GM23248 (cell line): ENCODE data around the gene ARMH3. TPM values are rescaled to one million over a fixed set of nuclear protein-coding genes. Genes with fewer than 3 reads are reported as not detected.
A peak's percentile ranks its signal among the peaks of the same experiment; 100 is the strongest.

Experiments
- DNase-seq: peaks from one replicate; pipeline ENCODE4 v3.0.0-alpha.2; 2015
- H2AFZ ChIP-seq: fragments of 200-600 bp; sonication (generic); 2 replicates; pipeline ENCODE4 v1.6.1; 2016; ENCODE audit warnings: antibody characterized with exemption
- H3F3A ChIP-seq: fragments of 200-600 bp; sonication (generic); 2 replicates; pipeline ENCODE4 v1.6.1; 2016; ENCODE audit warnings: mild to moderate bottlenecking, antibody characterized with exemption, mixed run types; ENCODE audit not compliant: insufficient read depth
- H3K27ac ChIP-seq: fragments of 200-600 bp; sonication (generic); 2 replicates; pipeline ENCODE4 v1.5.1; 2016; ENCODE audit warnings: mild to moderate bottlenecking
- H3K27me3 ChIP-seq: fragments of 200-600 bp; sonication (generic); replicated peaks from 2 replicates; pipeline ENCODE4 v1.6.1; 2016; ENCODE audit warnings: mild to moderate bottlenecking; ENCODE audit not compliant: insufficient read depth
- H3K36me3 ChIP-seq: fragments of 200-600 bp; sonication (generic); 2 replicates; pipeline ENCODE4 v1.6.1; 2016; ENCODE audit warnings: low read depth, mild to moderate bottlenecking
- H3K4me1 ChIP-seq: fragments of 200-600 bp; sonication (generic); 2 replicates; pipeline ENCODE4 v1.6.1; 2016; ENCODE audit warnings: mild to moderate bottlenecking; ENCODE audit not compliant: insufficient read depth
- H3K4me2 ChIP-seq: fragments of 200-600 bp; sonication (generic); one replicate; pipeline ENCODE4 v1.6.1; 2016; ENCODE audit warnings: mild to moderate bottlenecking; ENCODE audit not compliant: unreplicated experiment
- H3K4me3 ChIP-seq: fragments of 200-600 bp; sonication (generic); 2 replicates; pipeline ENCODE4 v1.5.1; 2016; ENCODE audit warnings: mild to moderate bottlenecking
- H3K79me2 ChIP-seq: fragments of 200-600 bp; sonication (generic); 2 replicates; pipeline ENCODE4 v1.6.1; 2016; ENCODE audit warnings: mild to moderate bottlenecking; ENCODE audit not compliant: insufficient read depth
- H3K9ac ChIP-seq: fragments of 200-600 bp; sonication (generic); 2 replicates; pipeline ENCODE4 v1.6.1; 2016; ENCODE audit warnings: mild to moderate bottlenecking
- H3K9me2 ChIP-seq: fragments of 200-600 bp; sonication (generic); 2 replicates; pipeline ENCODE4 v1.6.1; 2016; ENCODE audit warnings: mixed run types, mild to moderate bottlenecking, moderate library complexity; ENCODE audit not compliant: insufficient read depth
- H3K9me3 ChIP-seq: fragments of 200-600 bp; sonication (generic); one replicate; pipeline ENCODE4 v1.6.1; 2017; ENCODE audit warnings: low read depth
- H4K20me1 ChIP-seq: fragments of 200-600 bp; sonication (generic); 2 replicates; pipeline ENCODE4 v1.6.0; 2016; ENCODE audit not compliant: insufficient read depth
- EZH2 ChIP-seq: fragments of 200-600 bp; sonication (generic); IDR thresholded peaks from 2 replicates; pipeline ENCODE4 v1.6.1; 2018; ENCODE audit warnings: antibody characterized with exemption, mild to moderate bottlenecking; ENCODE audit not compliant: insufficient read depth, poor library complexity, severe bottlenecking
- EZH2phosphoT487 ChIP-seq: fragments of 200-600 bp; sonication (generic); IDR thresholded peaks from 2 replicates; pipeline ENCODE4 v1.6.1; 2018; ENCODE audit warnings: antibody characterized with exemption, moderate library complexity, mild to moderate bottlenecking, low read depth; ENCODE audit not compliant: insufficient read depth
- WGBS, 2 experiments: methylation state at CpG; one replicate each; pipeline ENCODE4 v1.1.6; 2015 to 2017; ENCODE audit warnings: low lambda C conversion rate in 2 of 2, low coverage in 1 of 2; ENCODE audit errors: missing lambda C conversion rate in 2 of 2; 5-methylcytosine and 5-hydroxymethylcytosine counted together
- in situ Hi-C: fragments of 300-500 bp; cut with MboI; formaldehyde crosslinking; loops from 2 replicates; pipeline ENCODE4 v1.15.0; 2020
- polyA plus RNA-seq: library from polyadenylated mRNA; unstranded; fragments of >200 nt; fragmentation: Nextera tagmentation; extraction: Ambion mirVana; gene quantifications from 2 replicates; pipeline ENCODE4 v1.2.1, GENCODE V29; 2016
- total RNA-seq: library from RNA; depleted of rRNA; stranded (reverse); fragments of >200 nt; shearing (Covaris generic); gene quantifications from 2 replicates; pipeline ENCODE4 v1.2.3, GENCODE V29; 2014

Gene ARMH3
- total and polyA plus RNA-seq, 2 experiments from 2014 or later: 9.0 to 9.5 TPM

- no peaks in the 10 kb centered on the region for H3K9me3 ChIP-seq
- H3K4me2 ChIP-seq: no peak overlapping the region
- no peaks in the 10 kb centered on the region for H3K36me3 ChIP-seq
- no peaks in the 10 kb centered on the region for H3K27me3 ChIP-seq
- WGBS, 2 experiments: 97 to 100% methylated on average over 1 of the region's 1 CpG
- H3K9ac ChIP-seq: no peak overlapping the region
- H4K20me1 ChIP-seq: no peaks in the 10 kb centered on the region
- no peaks in the 10 kb centered on the region for H3K4me1 ChIP-seq
- H3K4me3 ChIP-seq: no peak overlapping the region
- no peak overlapping the region for H3K27ac ChIP-seq
- TF ChIP-seq EZH2 (no peak), EZH2phosphoT487 (no peak)
- DNase-seq: no peak
- H3K9me2 ChIP-seq: no peaks in the 10 kb centered on the region
- no peak overlapping the region for H2AFZ ChIP-seq
- peaks cover 6% of the 10 kb centered on the region; the same call in 1 of the 2 replicates for H3K79me2 ChIP-seq
- in situ Hi-C loops: loop anchor here (10.0 kb wide), 1 partner anchor 118 kb away; no protein-coding TSS in a partner anchor
- H3F3A ChIP-seq: no peaks in the 10 kb centered on the region
Observed at GRCh38 chr10:101886521-101887312, 169.3 kb downstream of the ARMH3 start.

- Histone ChIP-seq H3K9me3 (no peaks in the 10 kb centered on the region), H4K20me1 (no peaks in the 10 kb centered on the region), H3K9ac (no peak overlapping the region), H3K79me2 (0 out of 2 replicates have a peak, but pooled peaks cover 6% of the 10 kb centered on the region), H3K4me1 (peaks cover 14% of the 10 kb centered on the region), H3K4me2 (no peak overlapping the region), H2AFZ (no peak overlapping the region), H3K27ac (no peak overlapping the region), H3K27me3 (no peaks in the 10 kb centered on the region), H3F3A (peaks cover 9% of the 10 kb centered on the region; the same call in 1 of the 2 replicates), H3K36me3 (no peaks in the 10 kb centered on the region), H3K9me2 (no peaks in the 10 kb centered on the region), H3K4me3 (no peak overlapping the region)
- in situ Hi-C loops: loop anchor here (10.0 kb wide), 1 partner anchor 124 kb away; no protein-coding TSS in a partner anchor
- no peak for DNase-seq
- TF ChIP-seq EZH2phosphoT487 (no peak), EZH2 (no peak)
- 78 to 79% methylated on average over 2 of the region's 2 CpGs for WGBS, 2 experiments
Observed at GRCh38 chr10:101881036-101881774, 174.8 kb downstream of the ARMH3 start.

GRCh38 chr10:101880232-101880573, 175.8 kb downstream of the ARMH3 start:
- TF ChIP-seq EZH2 (no peak), EZH2phosphoT487 (no peak)
- Histone ChIP-seq H3K9me3 (no peaks in the 10 kb centered on the region), H3K4me1 (peaks cover 14% of the 10 kb centered on the region), H3F3A (peaks cover 9% of the 10 kb centered on the region; the same call in 1 of the 2 replicates), H3K27ac (peak overlapping the region; percentile 38), H3K9ac (no peak overlapping the region), H2AFZ (no peak overlapping the region), H4K20me1 (no peaks in the 10 kb centered on the region), H3K27me3 (no peaks in the 10 kb centered on the region), H3K36me3 (no peaks in the 10 kb centered on the region), H3K4me3 (no peak overlapping the region), H3K9me2 (no peaks in the 10 kb centered on the region), H3K4me2 (no peak overlapping the region), H3K79me2 (0 out of 2 replicates have a peak, but pooled peaks cover 6% of the 10 kb centered on the region)
- in situ Hi-C loops: loop anchor here (10.0 kb wide), 1 partner anchor 125 kb away; no protein-coding TSS in a partner anchor
- WGBS, 2 experiments: 89 to 93% methylated on average over 2 of the region's 2 CpGs
- DNase-seq: peak; percentile 22

GRCh38 chr10:101879456-101880231, 176.3 kb downstream of the ARMH3 start:
- no peaks in the 10 kb centered on the region for H3K27me3 ChIP-seq
- no peaks in the 10 kb centered on the region for H3K36me3 ChIP-seq
- peak; percentile 59 for DNase-seq
- in situ Hi-C loops: loop anchor here (10.0 kb wide), 1 partner anchor 125 kb away; no protein-coding TSS in a partner anchor
- no peaks in the 10 kb centered on the region for H4K20me1 ChIP-seq
- H3K4me1 ChIP-seq: peaks cover 14% of the 10 kb centered on the region
- no peaks in the 10 kb centered on the region for H3K9me2 ChIP-seq
- H3K79me2 ChIP-seq: 0 out of 2 replicates have a peak, but pooled peaks cover 6% of the 10 kb centered on the region
- no peak overlapping the region for H2AFZ ChIP-seq
- H3K9ac ChIP-seq: no peak overlapping the region
- no peak for TF ChIP-seq EZH2phosphoT487
- no peak for TF ChIP-seq EZH2
- H3K27ac ChIP-seq: peak overlapping the region; percentile 38
- H3K9me3 ChIP-seq: no peaks in the 10 kb centered on the region
- H3K4me3 ChIP-seq: no peak overlapping the region
- H3F3A ChIP-seq: peaks cover 9% of the 10 kb centered on the region; the same call in 1 of the 2 replicates
- 82 to 88% methylated on average over 13 of the region's 13 CpGs for WGBS, 2 experiments
- H3K4me2 ChIP-seq: peak overlapping the region; percentile 36
